Gastroesophageal sphincter (tissue), 4 donors: ENCODE results near the gene MAG. TPM values are rescaled to one million over a fixed set of nuclear protein-coding genes. Genes with fewer than 3 reads are reported as not detected.

Experiments used
- ATAC-seq: fragments of 150-250 bp; one replicate; pipeline ENCODE4 v1.9.1; 2016; ENCODE audit warnings: mild to moderate bottlenecking, moderate library complexity
- H3K27ac ChIP-seq, 4 donors: fragments of 200-600 bp; sonication (generic) in 3 of 4; 1 replicate in 3 of 4; 2 replicates in 1 of 4; pipeline ENCODE4 v1.5.1; 2016 to 2019
- H3K27me3 ChIP-seq: fragments of 200-600 bp; sonication (generic); one replicate; pipeline ENCODE4 v1.5.1; 2019
- H3K36me3 ChIP-seq, 2 donors: fragments of 200-600 bp; sonication (generic); one replicate each; pipeline ENCODE4 v1.5.1; 2019; ENCODE audit warnings: control low read depth in 1 of 2
- H3K4me1 ChIP-seq, 3 donors: fragments of 200-600 bp; sonication (generic); 1 replicate in 2 of 3; 2 replicates in 1 of 3; pipeline ENCODE4 v1.5.1; 2016 to 2019; ENCODE audit warnings: control low read depth in 2 of 3
- H3K4me3 ChIP-seq, 2 donors: fragments of 200-600 bp; sonication (generic); one replicate each; pipeline ENCODE4 v1.5.1; 2019; ENCODE audit warnings: mild to moderate bottlenecking in 1 of 2, moderate library complexity in 1 of 2
- H3K9me3 ChIP-seq, 3 donors: fragments of 200-600 bp; sonication (generic); one replicate each; pipeline ENCODE4 v1.5.1; 2017 to 2019; ENCODE audit warnings: control low read depth in 2 of 3
- CTCF ChIP-seq, 4 experiments: fragments of 200-600 bp in 2 of 4; fragments of 450-650 bp in 2 of 4; sonication (generic) in 1 of 4; IDR thresholded peaks; one replicate each; pipeline ENCODE4 v1.5.1; 2017 to 2019; ENCODE audit warnings: antibody characterized with exemption in 4 of 4, mild to moderate bottlenecking in 2 of 4, moderate library complexity in 2 of 4
- EP300 ChIP-seq: sonication (generic); formaldehyde crosslinking; IDR thresholded peaks from one replicate; pipeline ENCODE4 v1.6.1; 2017; ENCODE audit warnings: antibody characterized with exemption, mild to moderate bottlenecking
- POLR2A ChIP-seq, 2 donors: fragments of 450-650 bp; IDR thresholded peaks; one replicate each; pipeline ENCODE4 v1.6.1; 2017; ENCODE audit warnings: antibody characterized with exemption in 2 of 2, mild to moderate bottlenecking in 2 of 2, moderate library complexity in 1 of 2
- POLR2AphosphoS5 ChIP-seq: sonication (generic); formaldehyde crosslinking; IDR thresholded peaks from one replicate; pipeline ENCODE4 v1.6.1; 2017; ENCODE audit warnings: antibody characterized with exemption
- WGBS, 2 donors: methylation state at CpG; one replicate each; pipeline ENCODE4 v1.1.5; 2018; ENCODE audit warnings: low coverage in 1 of 2; 5-methylcytosine and 5-hydroxymethylcytosine counted together
- total RNA-seq, 4 donors: library from RNA; depleted of rRNA; stranded (reverse); fragments of >200 nt; gene quantifications; one replicate each; pipeline ENCODE4 v1.1.0, GENCODE V29; 2016

Gene MAG
- total RNA-seq, 4 donors from 2014 or later = 0.40 TPM; not detected in 3

GRCh38 chr19:35293808-35294207 lies 1.8 kb downstream of the MAG start:
- H3K4me3 ChIP-seq = no peak overlapping the region
- no peak overlapping the region for H3K27ac ChIP-seq
- H3K9me3 ChIP-seq = no peaks in the 10 kb centered on the region
- no peaks in the 10 kb centered on the region for H3K4me1 ChIP-seq
- WGBS, 2 donors = 100% methylated on average over 2 of the region's 17 CpGs; no CpG with 5 or more reads in 1 of the 2 donors
- H3K36me3 ChIP-seq = no peaks in the 10 kb centered on the region
- peaks cover 83% of the 10 kb centered on the region for H3K27me3 ChIP-seq
- no peak for ATAC-seq
- no peak for TF ChIP-seq EP300
- TF ChIP-seq CTCF (IDR thresholded peaks at IDR 0.05) = no peak
- TF ChIP-seq POLR2A (IDR thresholded peaks at IDR 0.05) = no peak
- TF ChIP-seq POLR2AphosphoS5 = no peak

DNA sequence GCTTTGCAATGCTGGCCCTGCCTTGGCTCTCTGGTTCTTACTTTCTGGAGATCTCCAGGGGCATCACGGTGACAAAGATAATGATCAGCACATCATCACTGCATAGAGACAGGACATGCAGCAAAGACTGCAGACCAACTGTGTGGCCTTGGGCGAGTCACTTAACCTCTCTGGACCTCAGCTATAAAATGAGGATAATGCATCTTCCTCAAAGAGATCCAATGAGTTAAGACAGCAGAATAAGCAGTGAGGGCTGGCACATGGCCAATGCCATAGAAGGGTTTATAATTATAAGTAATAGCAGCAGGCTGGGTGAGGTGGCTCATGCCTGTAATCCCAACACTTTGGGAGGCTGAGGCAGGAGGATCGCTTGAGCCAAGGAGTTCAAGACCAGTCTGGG lies 2.4 kb downstream of the MAG start:
- Histone ChIP-seq H3K27ac (no peak overlapping the region), H3K36me3 (no peaks in the 10 kb centered on the region), H3K9me3 (no peaks in the 10 kb centered on the region), H3K27me3 (peaks cover 84% of the 10 kb centered on the region), H3K4me1 (no peaks in the 10 kb centered on the region), H3K4me3 (no peak overlapping the region)
- no peak for ATAC-seq
- 60 to 79% methylated on average over 1 to 2 of the region's 3 CpGs for WGBS, 2 donors
- no peak for TF ChIP-seq CTCF (IDR thresholded peaks at IDR 0.05)
- no peak for TF ChIP-seq EP300
- TF ChIP-seq POLR2AphosphoS5 = no peak
- TF ChIP-seq POLR2A (IDR thresholded peaks at IDR 0.05) = no peak

DNA sequence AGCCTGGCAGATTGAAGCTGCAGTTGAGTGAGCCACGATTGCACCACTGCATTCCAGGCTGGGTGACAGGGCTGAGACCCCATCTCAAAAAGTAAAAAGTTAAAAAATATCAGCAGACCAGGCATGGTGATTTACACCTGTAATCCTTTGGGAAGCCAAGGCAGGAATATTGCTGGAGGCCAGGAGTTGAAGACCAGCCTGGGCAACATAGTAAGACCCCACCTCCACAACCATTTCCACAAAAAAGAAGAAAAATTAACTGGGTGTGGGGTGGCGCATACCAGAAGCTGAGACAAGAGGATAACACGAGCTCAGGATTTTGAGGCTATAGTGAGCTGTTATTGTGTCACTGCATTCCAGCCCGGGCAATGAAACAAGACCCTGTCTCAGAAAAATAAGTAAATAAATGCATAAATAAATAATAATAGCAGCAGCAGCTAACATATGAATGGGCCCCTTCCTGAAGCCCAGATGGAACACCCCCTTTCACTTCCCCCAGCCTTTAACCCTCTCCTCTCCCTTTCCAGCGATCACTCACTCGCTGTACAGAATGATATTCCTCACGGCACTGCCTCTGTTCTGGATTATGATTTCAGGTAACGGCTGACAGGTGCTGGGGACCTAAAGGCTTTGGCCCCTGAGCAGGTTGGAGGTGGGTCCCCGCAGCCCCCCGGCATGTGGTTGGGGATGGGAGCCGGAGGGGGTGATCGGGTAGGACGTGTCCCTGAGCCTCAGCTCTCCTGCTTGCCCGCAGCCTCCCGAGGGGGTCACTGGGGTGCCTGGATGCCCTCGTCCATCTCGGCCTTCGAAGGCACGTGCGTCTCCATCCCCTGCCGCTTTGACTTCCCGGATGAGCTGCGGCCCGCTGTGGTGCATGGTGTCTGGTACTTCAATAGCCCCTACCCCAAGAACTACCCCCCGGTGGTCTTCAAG lies 3.2 kb downstream of the MAG start:
- ATAC-seq = no peak
- WGBS, 2 donors = 27 to 36% methylated on average over 5 to 11 of the region's 25 CpGs
- Histone ChIP-seq H3K36me3 (no peaks in the 10 kb centered on the region), H3K27me3 (peaks cover 92% of the 10 kb centered on the region), H3K27ac (no peak overlapping the region), H3K4me1 (no peaks in the 10 kb centered on the region), H3K4me3 (no peak overlapping the region), H3K9me3 (no peaks in the 10 kb centered on the region)
- TF ChIP-seq POLR2AphosphoS5 (no peak), CTCF (IDR thresholded peaks at IDR 0.05) (no peak)

GRCh38 chr19:35295792-35296462 lies 4.0 kb downstream of the MAG start:
- Histone ChIP-seq H3K36me3 (no peaks in the 10 kb centered on the region), H3K27ac (no peak overlapping the region), H3K9me3 (no peaks in the 10 kb centered on the region), H3K27me3 (peaks cover 93% of the 10 kb centered on the region), H3K4me3 (no peak overlapping the region), H3K4me1 (no peaks in the 10 kb centered on the region)
- 74 to 100% methylated on average over 1 to 2 of the region's 24 CpGs for WGBS, 2 donors
- TF ChIP-seq POLR2AphosphoS5 (no peak), EP300 (no peak), CTCF (IDR thresholded peaks at IDR 0.05) (no peak), POLR2A (IDR thresholded peaks at IDR 0.05) (no peak)
- no peak for ATAC-seq
